Middle frontal gyrus (tissue), 1 donor: ENCODE results near the gene ODAM.
"Not testable (repeated sequence)": the region's sequence is repeated elsewhere in the genome, so short reads cannot be mapped to it uniquely, and the experiment has no call there.

Experiments used
- DNase-seq: peaks from one replicate; pipeline ENCODE4 v3.0.0-alpha.2; 2015; ENCODE audit warnings: low spot score; ENCODE audit errors: extremely low spot score

Gene ODAM, protein sequence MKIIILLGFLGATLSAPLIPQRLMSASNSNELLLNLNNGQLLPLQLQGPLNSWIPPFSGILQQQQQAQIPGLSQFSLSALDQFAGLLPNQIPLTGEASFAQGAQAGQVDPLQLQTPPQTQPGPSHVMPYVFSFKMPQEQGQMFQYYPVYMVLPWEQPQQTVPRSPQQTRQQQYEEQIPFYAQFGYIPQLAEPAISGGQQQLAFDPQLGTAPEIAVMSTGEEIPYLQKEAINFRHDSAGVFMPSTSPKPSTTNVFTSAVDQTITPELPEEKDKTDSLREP

GRCh38 chr4:70195425-70195824, at the start of gene ODAM:
TSS of gene ODAM (plus strand) at chr4:70195725. CDS start at chr4:70196544, 819 bp downstream.
- no peak for DNase-seq

DNA sequence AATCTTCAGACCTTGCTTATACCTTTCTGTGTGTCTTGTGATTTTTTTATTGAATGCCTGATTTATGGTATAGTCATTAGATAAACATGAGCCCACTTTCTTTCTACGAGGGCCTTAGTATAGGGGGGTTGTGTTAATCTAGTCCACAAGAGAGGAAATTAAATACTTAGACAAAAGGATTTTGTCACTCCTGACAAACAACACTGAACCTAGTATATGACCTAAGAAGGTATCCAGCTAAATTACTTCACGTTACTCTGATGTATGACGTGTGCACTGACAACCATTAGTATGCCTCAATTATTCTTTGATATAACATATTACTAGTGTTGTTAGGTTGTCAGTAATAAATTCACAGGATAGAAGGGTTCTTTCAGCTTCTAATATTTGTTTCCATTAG, 44.3 kb upstream of the ODAM start:
- no peak for DNase-seq

DNA sequence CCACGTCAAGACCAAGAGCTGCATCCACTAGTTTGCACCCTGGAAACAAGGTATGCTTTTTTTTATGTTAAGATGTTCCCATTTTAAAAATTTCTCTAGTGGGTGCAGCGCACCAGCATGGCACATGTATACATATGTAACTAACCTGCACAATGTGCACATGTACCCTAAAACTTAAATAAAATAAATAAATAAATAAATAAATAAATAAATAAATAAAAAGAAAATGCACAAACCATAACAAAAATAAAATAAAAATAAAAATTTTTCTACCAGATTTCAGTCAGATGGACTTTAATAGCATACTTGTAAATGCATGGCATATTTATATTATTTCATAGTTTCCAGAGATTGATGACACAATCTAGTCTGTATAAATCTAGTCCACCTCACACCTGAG, 43.4 kb upstream of the ODAM start:
- DNase-seq: no peak

DNA sequence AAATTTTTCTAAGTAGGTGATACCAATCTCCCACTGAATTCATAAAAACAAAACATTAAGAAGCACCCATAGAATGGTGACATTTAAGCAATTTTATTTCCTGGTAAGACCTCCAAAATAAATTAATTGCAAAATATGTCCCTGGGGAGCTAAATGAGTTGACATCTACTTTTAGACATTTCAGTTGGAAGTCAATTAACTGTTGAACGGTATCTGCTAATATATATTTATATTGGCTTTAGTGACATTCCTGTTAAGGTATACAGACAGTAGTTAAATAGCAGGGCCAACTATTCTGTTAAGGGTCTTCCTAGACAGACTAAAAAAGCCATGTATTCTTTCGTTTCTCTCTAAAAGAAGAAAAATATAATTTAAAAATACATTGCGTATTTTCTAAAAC, 41.6 kb upstream of the ODAM start, which contains the start of gene PRR27:
Gene PRR27, plus strand, starts transcription at position 301 of the 400 bp plus-strand sequence. CDS start 139 bp downstream, outside the sequence.
- DNase-seq: no peak

- DNase-seq: no peak
Measured at GRCh38 chr4:70158576-70158975, 36.9 kb upstream of the ODAM start.

DNA sequence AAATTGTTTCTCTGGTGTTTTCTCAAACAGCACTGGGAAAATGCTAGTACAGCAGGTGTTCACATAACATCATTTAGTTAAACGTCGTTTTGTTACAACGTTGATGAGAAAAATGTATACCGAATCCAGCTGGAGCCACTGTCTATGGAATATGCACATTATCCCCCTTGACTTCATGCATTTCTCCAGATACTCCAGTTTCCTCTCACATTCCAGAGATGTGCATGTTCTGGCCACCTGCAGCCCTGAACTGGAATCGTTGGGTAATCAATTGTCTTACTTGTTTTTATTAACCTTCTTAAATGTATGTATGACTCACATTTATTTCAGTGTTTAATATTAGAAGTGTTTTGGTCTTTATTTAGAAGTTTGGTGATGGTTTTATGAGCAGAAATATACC, 18.4 kb upstream of the ODAM start:
- no peak for DNase-seq

- no peak for DNase-seq
Measured at GRCh38 chr4:70178075-70178660, 17.4 kb upstream of the ODAM start.

GRCh38 chr4:70179811-70180210, 15.7 kb upstream of the ODAM start:
- DNase-seq: no peak

DNA sequence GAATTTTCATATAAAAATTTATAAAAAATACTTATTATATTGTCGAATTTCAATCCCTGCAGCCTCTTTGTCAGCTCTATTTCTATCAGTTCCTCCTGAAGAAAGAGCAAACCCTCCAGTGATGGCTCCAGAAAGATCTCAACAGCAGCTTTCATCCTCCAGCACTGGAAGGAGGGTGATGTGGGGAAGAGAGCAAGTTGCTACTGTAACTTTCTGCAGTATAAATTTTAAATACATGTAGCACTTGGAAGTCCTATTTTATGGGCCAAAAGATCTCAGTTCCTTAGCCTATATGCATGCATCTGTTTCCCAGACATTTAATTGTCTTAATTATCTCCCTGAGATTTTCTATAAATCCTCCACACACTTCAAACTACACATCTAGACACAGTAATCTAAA, 13.7 kb upstream of the ODAM start:
- no peak for DNase-seq

- no peak for DNase-seq
Measured at GRCh38 chr4:70182517-70183167, 12.9 kb upstream of the ODAM start.

GRCh38 chr4:70183168-70183939, 12.2 kb upstream of the ODAM start:
- DNase-seq: no peak

- DNase-seq: no peak
Measured at GRCh38 chr4:70183940-70184246, 11.6 kb upstream of the ODAM start.

GRCh38 chr4:70187216-70187615, 8.3 kb upstream of the ODAM start:
- DNase-seq: no peak

GRCh38 chr4:70190579-70190978, 4.9 kb upstream of the ODAM start:
- DNase-seq: no peak

- DNase-seq: no peak
Measured at GRCh38 chr4:70191647-70192046, 3.9 kb upstream of the ODAM start.

GRCh38 chr4:70192895-70193294, 2.6 kb upstream of the ODAM start:
- no peak for DNase-seq

DNA sequence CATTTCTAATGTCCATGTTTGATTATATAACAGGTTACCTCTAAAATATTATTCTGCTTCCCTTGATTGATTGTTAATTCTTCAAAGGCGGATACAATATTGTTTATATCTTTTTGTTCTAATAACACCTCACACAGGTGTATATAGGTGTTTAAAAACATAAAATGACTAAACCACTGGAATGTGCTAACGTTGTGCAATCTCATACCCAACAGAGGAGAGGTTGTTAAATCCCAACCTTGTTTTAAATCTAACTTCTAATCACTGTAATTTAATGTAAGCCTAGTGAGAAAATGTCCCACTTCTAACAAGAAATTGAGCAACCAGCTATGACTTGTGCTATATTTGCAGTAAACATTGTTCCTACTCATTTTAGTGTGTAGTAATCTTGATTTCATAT, 1.3 kb downstream of the ODAM start:
- no peak for DNase-seq

GRCh38 chr4:70197842-70198241, 2.3 kb downstream of the ODAM start:
- DNase-seq: no peak

DNA sequence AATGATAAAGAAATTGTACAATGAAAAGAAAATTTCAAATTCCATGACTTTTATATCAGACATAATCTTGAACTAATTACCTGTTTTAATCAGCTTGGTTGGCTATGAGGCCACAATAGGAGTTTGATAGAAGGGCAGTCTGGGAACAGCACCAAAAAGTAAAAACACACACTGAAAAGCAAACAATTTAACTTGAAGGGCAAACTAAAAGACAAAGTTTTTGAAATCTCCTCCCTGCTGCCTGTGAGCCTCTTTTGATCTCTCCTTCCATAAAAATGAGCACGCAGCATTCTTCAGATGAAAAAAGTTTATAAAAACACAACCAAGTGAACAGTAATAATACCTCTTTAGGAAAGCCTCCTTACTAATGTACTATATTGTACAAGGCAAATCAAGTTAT, 8.1 kb downstream of the ODAM start:
- no peak for DNase-seq

GRCh38 chr4:70212752-70213151, 17.2 kb downstream of the ODAM start:
- DNase-seq: not testable (repeated sequence)

DNA sequence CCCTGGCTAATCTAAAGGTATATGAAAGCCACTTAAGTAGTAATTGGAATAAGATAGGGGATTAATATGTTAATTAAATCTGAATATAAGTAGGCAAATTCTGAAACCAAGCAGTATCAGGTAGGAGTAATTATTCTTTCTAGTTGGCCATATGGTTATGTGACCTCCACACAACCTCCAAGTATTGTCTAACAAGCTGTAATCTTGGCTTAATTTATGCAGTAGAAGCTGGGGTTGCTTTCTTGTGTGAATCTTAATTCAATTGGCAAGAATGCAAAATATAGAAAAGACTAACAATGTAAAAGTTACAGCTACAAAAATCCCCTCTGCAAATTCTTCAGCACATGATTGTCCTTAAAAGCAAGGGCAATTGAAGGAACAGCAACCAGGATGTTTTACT, 20.6 kb downstream of the ODAM start:
- DNase-seq: not testable (repeated sequence)

DNA sequence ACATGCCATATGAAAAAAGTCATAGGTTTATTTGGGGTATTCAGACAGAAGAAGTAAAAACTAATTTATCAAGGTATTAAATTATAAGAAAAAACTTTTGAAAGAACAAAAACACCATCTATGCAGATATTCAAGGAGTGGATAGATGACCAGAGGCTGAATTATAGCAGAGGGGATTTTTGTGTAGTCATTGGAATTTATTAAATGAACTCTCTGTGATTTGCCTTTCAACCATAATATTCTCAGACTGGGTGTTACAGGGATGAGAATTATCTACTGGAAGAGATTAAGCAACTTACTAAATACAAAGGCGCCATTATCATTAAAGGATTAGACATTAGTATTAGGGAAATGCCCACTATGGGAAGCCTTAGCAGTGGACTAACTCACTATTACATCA, 21.0 kb downstream of the ODAM start:
- DNase-seq: not testable (repeated sequence)
